BLaER1 (cell line): ENCODE measurements around the gene OLFML3.
A peak's percentile ranks its signal among the peaks of the same experiment; 100 is the strongest.
"Not testable (repeated sequence)": the region's sequence is repeated elsewhere in the genome, so short reads cannot be mapped to it uniquely, and the experiment has no call there.

Experiments used
- H3K27ac ChIP-seq: shearing (Covaris generic); formaldehyde crosslinking; 2 replicates; pipeline ENCODE4 v1.8.1; 2022
- H3K27me3 ChIP-seq: shearing (Covaris generic); formaldehyde crosslinking; 2 replicates; pipeline ENCODE4 v1.8.1; 2022
- H3K36me3 ChIP-seq: shearing (Covaris generic); formaldehyde crosslinking; 2 replicates; pipeline ENCODE4 v1.8.1; 2022
- H3K4me1 ChIP-seq: shearing (Covaris generic); formaldehyde crosslinking; 2 replicates; pipeline ENCODE4 v1.8.1; 2022
- H3K4me2 ChIP-seq: shearing (Covaris generic); formaldehyde crosslinking; 2 replicates; pipeline ENCODE4 v1.8.1; 2022
- H3K4me3 ChIP-seq: shearing (Covaris generic); formaldehyde crosslinking; 2 replicates; pipeline ENCODE4 v1.8.1; 2022
- H3K9ac ChIP-seq: shearing (Covaris generic); formaldehyde crosslinking; 2 replicates; pipeline ENCODE4 v1.8.1; 2022
- H3K9me3 ChIP-seq: shearing (Covaris generic); formaldehyde crosslinking; 2 replicates; pipeline ENCODE4 v1.8.1; 2022
- H4K20me1 ChIP-seq: shearing (Covaris generic); formaldehyde crosslinking; 2 replicates; pipeline ENCODE4 v1.8.1; 2022
- Cebpa-rat ChIP-seq: shearing (Covaris generic); IDR thresholded peaks from 2 replicates; pipeline ENCODE4 v1.8.1; 2022

OLFML3 gene

GRCh38 chr1:114019724-114020123, 40.5 kb downstream of the OLFML3 start:
- TF ChIP-seq Cebpa-rat = 0 out of 2 replicates have a peak, but pooled peaks have one; percentile 13
- H3K9ac ChIP-seq, H3K4me2 ChIP-seq, H3K27ac ChIP-seq, H3K36me3 ChIP-seq, H3K27me3 ChIP-seq, H3K4me3 ChIP-seq, H4K20me1 ChIP-seq, H3K4me1 ChIP-seq: not testable (repeated sequence)
- peaks cover 15% of the 10 kb centered on the region for H3K9me3 ChIP-seq

GRCh38 chr1:114021665-114022099, 42.4 kb downstream of the OLFML3 start:
- H3K27ac ChIP-seq = no peak overlapping the region
- no peak overlapping the region for H3K4me2 ChIP-seq
- no peaks in the 10 kb centered on the region for H3K4me1 ChIP-seq
- no peaks in the 10 kb centered on the region for H3K27me3 ChIP-seq
- H3K4me3 ChIP-seq = no peak overlapping the region
- H3K9me3 ChIP-seq = peaks cover 15% of the 10 kb centered on the region
- TF ChIP-seq Cebpa-rat = no peak
- H4K20me1 ChIP-seq = no peaks in the 10 kb centered on the region
- H3K36me3 ChIP-seq = no peaks in the 10 kb centered on the region
- no peak overlapping the region for H3K9ac ChIP-seq

- no peak for TF ChIP-seq Cebpa-rat
- no peak overlapping the region for H3K4me2 ChIP-seq
- no peaks in the 10 kb centered on the region for H3K27me3 ChIP-seq
- no peak overlapping the region for H3K4me3 ChIP-seq
- no peaks in the 10 kb centered on the region for H3K36me3 ChIP-seq
- no peak overlapping the region for H3K27ac ChIP-seq
- H3K9ac ChIP-seq = no peak overlapping the region
- H3K9me3 ChIP-seq = peaks cover 15% of the 10 kb centered on the region
- H4K20me1 ChIP-seq = no peaks in the 10 kb centered on the region
- H3K4me1 ChIP-seq = no peaks in the 10 kb centered on the region
Measured at GRCh38 chr1:114022877-114023276, 43.6 kb downstream of the OLFML3 start.

- Histone ChIP-seq H3K9me3 (peaks cover 15% of the 10 kb centered on the region), H3K4me1 (no peaks in the 10 kb centered on the region), H3K36me3 (no peaks in the 10 kb centered on the region), H3K27me3 (no peaks in the 10 kb centered on the region), H4K20me1 (no peaks in the 10 kb centered on the region), H3K4me2 (no peak overlapping the region), H3K4me3 (no peak overlapping the region), H3K9ac (no peak overlapping the region), H3K27ac (no peak overlapping the region)
- no peak for TF ChIP-seq Cebpa-rat
Measured at GRCh38 chr1:114023377-114023776, 44.1 kb downstream of the OLFML3 start.

GRCh38 chr1:114024049-114024448, 44.8 kb downstream of the OLFML3 start:
- Histone ChIP-seq H3K27ac (no peak overlapping the region), H3K4me2 (no peak overlapping the region), H3K9me3 (peaks cover 10% of the 10 kb centered on the region), H3K4me3 (no peak overlapping the region), H3K36me3 (no peaks in the 10 kb centered on the region), H4K20me1 (no peaks in the 10 kb centered on the region), H3K27me3 (no peaks in the 10 kb centered on the region), H3K9ac (no peak overlapping the region), H3K4me1 (no peaks in the 10 kb centered on the region)
- TF ChIP-seq Cebpa-rat = no peak

- Histone ChIP-seq H3K4me2 (no peak overlapping the region), H3K9ac (no peak overlapping the region), H3K9me3 (no peaks in the 10 kb centered on the region), H3K4me3 (no peak overlapping the region), H3K36me3 (no peaks in the 10 kb centered on the region), H3K27me3 (no peaks in the 10 kb centered on the region), H3K27ac (no peak overlapping the region), H4K20me1 (no peaks in the 10 kb centered on the region), H3K4me1 (no peaks in the 10 kb centered on the region)
- no peak for TF ChIP-seq Cebpa-rat
Measured at GRCh38 chr1:114025609-114026401, 46.5 kb downstream of the OLFML3 start.

- Histone ChIP-seq H3K9me3 (no peaks in the 10 kb centered on the region), H4K20me1 (no peaks in the 10 kb centered on the region), H3K27ac (no peak overlapping the region), H3K4me3 (no peak overlapping the region), H3K9ac (no peak overlapping the region), H3K4me2 (no peak overlapping the region), H3K27me3 (no peaks in the 10 kb centered on the region), H3K4me1 (no peaks in the 10 kb centered on the region), H3K36me3 (no peaks in the 10 kb centered on the region)
- no peak for TF ChIP-seq Cebpa-rat
Measured at GRCh38 chr1:114026797-114027196, 47.5 kb downstream of the OLFML3 start.
